PC-3 (cell line): ENCODE measurements around the gene ARFGAP1.

Source experiments
- CTCF ChIP-seq: fragments of 300-600 bp; sonication (generic); conservative IDR thresholded peaks from 2 replicates; pipeline ENCODE4 v1.5.1; 2017; ENCODE audit warnings: antibody characterized with exemption, low read depth, mild to moderate bottlenecking, low read length
- EZH2 ChIP-seq: fragments of 300-600 bp; sonication (generic); IDR thresholded peaks from one replicate; pipeline ENCODE4 v1.6.1; 2017; ENCODE audit warnings: antibody characterized with exemption, mild to moderate bottlenecking, low read length; ENCODE audit not compliant: unreplicated experiment
- EZH2phosphoT487 ChIP-seq: fragments of 300-600 bp; sonication (generic); IDR thresholded peaks from 2 replicates; pipeline ENCODE4 v1.6.1; 2018; ENCODE audit warnings: mild to moderate bottlenecking, antibody characterized with exemption, low read length, borderline replicate concordance

GRCh38 chr20:63238514-63239125, 34.0 kb upstream of the ARFGAP1 start:
- no peak for TF ChIP-seq CTCF
- no peak for TF ChIP-seq EZH2
- TF ChIP-seq EZH2phosphoT487 = no peak
